GM23338 (cell line): ENCODE results near the gene LACC1. TPM values are rescaled to one million over a fixed set of nuclear protein-coding genes. Genes with fewer than 3 reads are reported as not detected.

Experiments used
- ATAC-seq: fragments of 200-7000 bp; cut with Tn5 transposase; 3 replicates; pipeline ENCODE4 v1.9.1; 2020
- DNase-seq: peaks from one replicate; pipeline ENCODE4 v3.0.0-alpha.2; 2015; ENCODE audit warnings: low spot score
- H2AFZ ChIP-seq: fragments of 200-600 bp; sonication (generic); 2 replicates; pipeline ENCODE4 v1.8.0; 2016; ENCODE audit warnings: antibody characterized with exemption, mild to moderate bottlenecking, moderate library complexity
- H3F3A ChIP-seq: fragments of 200-600 bp; sonication (generic); replicated peaks from 2 replicates; pipeline ENCODE4 v1.8.0; 2017; ENCODE audit warnings: antibody characterized with exemption, mixed run types, low read depth
- H3K27ac ChIP-seq: fragments of 200-600 bp; sonication (generic); 2 replicates; pipeline ENCODE4 v1.6.1; 2016; ENCODE audit warnings: low read depth
- H3K27me3 ChIP-seq: fragments of 200-600 bp; sonication (generic); 2 replicates; pipeline ENCODE4 v1.8.0; 2016; ENCODE audit warnings: mild to moderate bottlenecking, mixed run types, moderate library complexity; ENCODE audit not compliant: insufficient read depth
- H3K36me3 ChIP-seq: fragments of 200-600 bp; sonication (generic); 2 replicates; pipeline ENCODE4 v1.8.0; 2016; ENCODE audit warnings: mild to moderate bottlenecking; ENCODE audit not compliant: insufficient read depth
- H3K4me1 ChIP-seq: fragments of 200-600 bp; sonication (generic); 2 replicates; pipeline ENCODE4 v1.8.0; 2016; ENCODE audit warnings: mild to moderate bottlenecking, moderate library complexity; ENCODE audit not compliant: insufficient read depth
- H3K4me2 ChIP-seq: fragments of 200-600 bp; sonication (generic); 2 replicates; pipeline ENCODE4 v1.7.1; 2017; ENCODE audit warnings: mixed run types
- H3K4me3 ChIP-seq: fragments of 200-600 bp; sonication (generic); 2 replicates; pipeline ENCODE4 v1.6.1; 2016; ENCODE audit warnings: mixed run types
- H3K79me2 ChIP-seq: fragments of 200-600 bp; sonication (generic); replicated peaks from 2 replicates; pipeline ENCODE4 v1.8.0; 2017; ENCODE audit warnings: mild to moderate bottlenecking; ENCODE audit not compliant: insufficient read depth
- H3K9me2 ChIP-seq: fragments of 200-600 bp; sonication (generic); 2 replicates; pipeline ENCODE4 v1.8.0; 2017; ENCODE audit not compliant: insufficient read depth
- H4K20me1 ChIP-seq: fragments of 200-600 bp; sonication (generic); replicated peaks from 2 replicates; pipeline ENCODE4 v1.8.0; 2017; ENCODE audit warnings: mild to moderate bottlenecking; ENCODE audit not compliant: insufficient read depth
- H3K27ac Mint-ChIP-seq: 2 replicates; pipeline ENCODE4 v1.8.0; 2020; ENCODE audit warnings: inconsistent platforms, mild to moderate bottlenecking, moderate library complexity, mixed read lengths
- H3K27me3 Mint-ChIP-seq: 3 replicates; pipeline ENCODE4 v1.8.0; 2022; ENCODE audit warnings: low read depth, mild to moderate bottlenecking, moderate library complexity, mixed read lengths, inconsistent platforms; ENCODE audit not compliant: insufficient read depth, poor library complexity
- H3K36me3 Mint-ChIP-seq: 3 replicates; pipeline ENCODE4 v1.8.0; 2021; ENCODE audit warnings: low read depth, mild to moderate bottlenecking, inconsistent platforms, moderate library complexity, mixed read lengths
- H3K4me1 Mint-ChIP-seq: 3 replicates; pipeline ENCODE4 v1.8.0; 2020; ENCODE audit warnings: mild to moderate bottlenecking, inconsistent platforms, mixed read lengths
- H3K4me3 Mint-ChIP-seq: 3 replicates; pipeline ENCODE4 v1.8.0; 2021; ENCODE audit warnings: moderate library complexity, mild to moderate bottlenecking, inconsistent platforms, mixed read lengths
- H3K9me3 Mint-ChIP-seq: 3 replicates; pipeline ENCODE4 v1.8.0; 2020; ENCODE audit warnings: moderate library complexity, mild to moderate bottlenecking, inconsistent platforms, mixed read lengths
- CREB1 ChIP-seq: fragments of 250-450 bp; sonication (Bioruptor Pico); IDR thresholded peaks from 2 replicates; pipeline ENCODE4 v1.5.0; 2020; ENCODE audit warnings: low read depth, mild to moderate bottlenecking, moderate library complexity
- CTCF ChIP-seq, 2 experiments: fragments of 200-600 bp in 1 of 2; sonication (generic) in 1 of 2; conservative IDR thresholded peaks; 2 replicates each; pipeline versions ENCODE4 v1.5.1 to v1.6.1; 2016 to 2017; ENCODE audit warnings: antibody characterized with exemption in 2 of 2, low read depth in 2 of 2, mild to moderate bottlenecking in 2 of 2, moderate library complexity in 1 of 2
- ETS1 ChIP-seq: IDR thresholded peaks from 2 replicates; pipeline ENCODE4 v1.6.1; 2016; ENCODE audit warnings: antibody characterized with exemption
- EZH2 ChIP-seq: fragments of 200-600 bp; sonication (generic); IDR thresholded peaks from one replicate; pipeline ENCODE4 v1.8.0; 2017; ENCODE audit warnings: antibody characterized with exemption, mild to moderate bottlenecking, low read depth; ENCODE audit not compliant: unreplicated experiment
- EZH2phosphoT487 ChIP-seq: fragments of 200-600 bp; sonication (generic); IDR thresholded peaks from one replicate; pipeline ENCODE4 v1.8.1; 2018; ENCODE audit warnings: antibody characterized with exemption; ENCODE audit not compliant: unreplicated experiment
- JUNB ChIP-seq: IDR thresholded peaks from one replicate; pipeline ENCODE4 v1.6.1; 2016; ENCODE audit warnings: antibody characterized with exemption; ENCODE audit not compliant: unreplicated experiment
- NANOG ChIP-seq: IDR thresholded peaks from 2 replicates; pipeline ENCODE4 v1.6.1; 2016; ENCODE audit warnings: antibody characterized with exemption, borderline replicate concordance
- POLR2AphosphoS5 ChIP-seq: IDR thresholded peaks from 2 replicates; pipeline ENCODE4 v1.6.1; 2016; ENCODE audit warnings: antibody characterized with exemption, low read depth
- REST ChIP-seq: IDR thresholded peaks from one replicate; pipeline ENCODE4 v1.6.1; 2018; ENCODE audit warnings: antibody characterized with exemption; ENCODE audit not compliant: unreplicated experiment
- STAT1 ChIP-seq: IDR thresholded peaks from one replicate; pipeline ENCODE4 v1.6.1; 2016; ENCODE audit warnings: antibody characterized with exemption; ENCODE audit not compliant: unreplicated experiment
- ZNF114 ChIP-seq: fragments of 250-450 bp; sonication (Bioruptor Pico); IDR thresholded peaks from 2 replicates; pipeline ENCODE4 v1.5.0; 2020; ENCODE audit warnings: mild to moderate bottlenecking, moderate library complexity
- ZNF331 ChIP-seq: fragments of 250-450 bp; sonication (Bioruptor Pico); IDR thresholded peaks from 2 replicates; pipeline ENCODE4 v1.5.0; 2020; ENCODE audit warnings: low read depth, mild to moderate bottlenecking, moderate library complexity
- polyA plus RNA-seq: library from polyadenylated mRNA; unstranded; fragments of >200 nt; fragmentation: Nextera tagmentation; extraction: Ambion mirVana; gene quantifications from 2 replicates; pipeline ENCODE4 v1.2.1, GENCODE V29; 2016
- total RNA-seq: library from RNA; depleted of rRNA; stranded (reverse); fragments of >200 nt; shearing (Covaris generic); gene quantifications from 2 replicates; pipeline ENCODE4 v1.2.3, GENCODE V29; 2014
- TF ChIP-seq, protein P1 (sequence below): fragments of 250-450 bp; sonication (Bioruptor Pico); IDR thresholded peaks from 2 replicates; pipeline ENCODE4 v1.5.0; 2020; ENCODE audit warnings: mild to moderate bottlenecking, moderate library complexity

LACC1 gene
- total and polyA plus RNA-seq, 2 experiments from 2014 or later, result 4.4 to 4.6 TPM

- peaks cover 5% of the 10 kb centered on the region for H3K27me3 Mint-ChIP-seq
- H2AFZ ChIP-seq, result peak within 1 kb of the TSS; percentile 67; the same call in 1 of the 2 replicates
Measured at GRCh38 chr13:43878892-43879754, 581 bp upstream of the LACC1 start, which contains the start of gene CCDC122. Gene CCDC122, minus strand, starts transcription at chr13:43879740. Its CDS starts 10,364 bp downstream, at chr13:43869376.

More at GRCh38 chr13:43878892-43879754, 581 bp upstream of the LACC1 start, which contains the start of gene CCDC122:
- H3K9me3 Mint-ChIP-seq, result no peaks in the 10 kb centered on the region
- Histone ChIP-seq H3K4me1 (peaks cover 27% of the 10 kb centered on the region), H3K27ac (no peak within 1 kb of the TSS), H3K36me3 (no peaks in the 10 kb centered on the region), H3K4me2 (peak within 1 kb of the TSS; percentile 94), H3K9me2 (no peaks in the 10 kb centered on the region), H4K20me1 (no peaks in the 10 kb centered on the region), H3K27me3 (peaks cover 13% of the 10 kb centered on the region), H3K4me3 (peak within 1 kb of the TSS; percentile 73), H3F3A (no peaks in the 10 kb centered on the region), H3K79me2 (no peaks in the 10 kb centered on the region; the same call in 1 of the 2 replicates)
- ATAC-seq (peak; percentile 87), DNase-seq (peak; percentile 87)
- H3K4me1 Mint-ChIP-seq, result peaks cover 37% of the 10 kb centered on the region
- peak within 1 kb of the TSS; percentile 36; the same call in 1 of the 2 replicates for H3K27ac Mint-ChIP-seq
- peak within 1 kb of the TSS; percentile 85 for H3K4me3 Mint-ChIP-seq
- no peaks in the 10 kb centered on the region for H3K36me3 Mint-ChIP-seq
- no peak for TF ChIP-seq EZH2phosphoT487
- TF ChIP-seq POLR2AphosphoS5, result peak; percentile 90
- TF ChIP-seq JUNB, result no peak
- no peak for TF ChIP-seq CTCF (conservative IDR thresholded peaks at IDR 0.05; ENCODE audit: low read depth in 2 of 2)
- no peak for TF ChIP-seq ZNF331
- TF ChIP-seq, protein P1, sequence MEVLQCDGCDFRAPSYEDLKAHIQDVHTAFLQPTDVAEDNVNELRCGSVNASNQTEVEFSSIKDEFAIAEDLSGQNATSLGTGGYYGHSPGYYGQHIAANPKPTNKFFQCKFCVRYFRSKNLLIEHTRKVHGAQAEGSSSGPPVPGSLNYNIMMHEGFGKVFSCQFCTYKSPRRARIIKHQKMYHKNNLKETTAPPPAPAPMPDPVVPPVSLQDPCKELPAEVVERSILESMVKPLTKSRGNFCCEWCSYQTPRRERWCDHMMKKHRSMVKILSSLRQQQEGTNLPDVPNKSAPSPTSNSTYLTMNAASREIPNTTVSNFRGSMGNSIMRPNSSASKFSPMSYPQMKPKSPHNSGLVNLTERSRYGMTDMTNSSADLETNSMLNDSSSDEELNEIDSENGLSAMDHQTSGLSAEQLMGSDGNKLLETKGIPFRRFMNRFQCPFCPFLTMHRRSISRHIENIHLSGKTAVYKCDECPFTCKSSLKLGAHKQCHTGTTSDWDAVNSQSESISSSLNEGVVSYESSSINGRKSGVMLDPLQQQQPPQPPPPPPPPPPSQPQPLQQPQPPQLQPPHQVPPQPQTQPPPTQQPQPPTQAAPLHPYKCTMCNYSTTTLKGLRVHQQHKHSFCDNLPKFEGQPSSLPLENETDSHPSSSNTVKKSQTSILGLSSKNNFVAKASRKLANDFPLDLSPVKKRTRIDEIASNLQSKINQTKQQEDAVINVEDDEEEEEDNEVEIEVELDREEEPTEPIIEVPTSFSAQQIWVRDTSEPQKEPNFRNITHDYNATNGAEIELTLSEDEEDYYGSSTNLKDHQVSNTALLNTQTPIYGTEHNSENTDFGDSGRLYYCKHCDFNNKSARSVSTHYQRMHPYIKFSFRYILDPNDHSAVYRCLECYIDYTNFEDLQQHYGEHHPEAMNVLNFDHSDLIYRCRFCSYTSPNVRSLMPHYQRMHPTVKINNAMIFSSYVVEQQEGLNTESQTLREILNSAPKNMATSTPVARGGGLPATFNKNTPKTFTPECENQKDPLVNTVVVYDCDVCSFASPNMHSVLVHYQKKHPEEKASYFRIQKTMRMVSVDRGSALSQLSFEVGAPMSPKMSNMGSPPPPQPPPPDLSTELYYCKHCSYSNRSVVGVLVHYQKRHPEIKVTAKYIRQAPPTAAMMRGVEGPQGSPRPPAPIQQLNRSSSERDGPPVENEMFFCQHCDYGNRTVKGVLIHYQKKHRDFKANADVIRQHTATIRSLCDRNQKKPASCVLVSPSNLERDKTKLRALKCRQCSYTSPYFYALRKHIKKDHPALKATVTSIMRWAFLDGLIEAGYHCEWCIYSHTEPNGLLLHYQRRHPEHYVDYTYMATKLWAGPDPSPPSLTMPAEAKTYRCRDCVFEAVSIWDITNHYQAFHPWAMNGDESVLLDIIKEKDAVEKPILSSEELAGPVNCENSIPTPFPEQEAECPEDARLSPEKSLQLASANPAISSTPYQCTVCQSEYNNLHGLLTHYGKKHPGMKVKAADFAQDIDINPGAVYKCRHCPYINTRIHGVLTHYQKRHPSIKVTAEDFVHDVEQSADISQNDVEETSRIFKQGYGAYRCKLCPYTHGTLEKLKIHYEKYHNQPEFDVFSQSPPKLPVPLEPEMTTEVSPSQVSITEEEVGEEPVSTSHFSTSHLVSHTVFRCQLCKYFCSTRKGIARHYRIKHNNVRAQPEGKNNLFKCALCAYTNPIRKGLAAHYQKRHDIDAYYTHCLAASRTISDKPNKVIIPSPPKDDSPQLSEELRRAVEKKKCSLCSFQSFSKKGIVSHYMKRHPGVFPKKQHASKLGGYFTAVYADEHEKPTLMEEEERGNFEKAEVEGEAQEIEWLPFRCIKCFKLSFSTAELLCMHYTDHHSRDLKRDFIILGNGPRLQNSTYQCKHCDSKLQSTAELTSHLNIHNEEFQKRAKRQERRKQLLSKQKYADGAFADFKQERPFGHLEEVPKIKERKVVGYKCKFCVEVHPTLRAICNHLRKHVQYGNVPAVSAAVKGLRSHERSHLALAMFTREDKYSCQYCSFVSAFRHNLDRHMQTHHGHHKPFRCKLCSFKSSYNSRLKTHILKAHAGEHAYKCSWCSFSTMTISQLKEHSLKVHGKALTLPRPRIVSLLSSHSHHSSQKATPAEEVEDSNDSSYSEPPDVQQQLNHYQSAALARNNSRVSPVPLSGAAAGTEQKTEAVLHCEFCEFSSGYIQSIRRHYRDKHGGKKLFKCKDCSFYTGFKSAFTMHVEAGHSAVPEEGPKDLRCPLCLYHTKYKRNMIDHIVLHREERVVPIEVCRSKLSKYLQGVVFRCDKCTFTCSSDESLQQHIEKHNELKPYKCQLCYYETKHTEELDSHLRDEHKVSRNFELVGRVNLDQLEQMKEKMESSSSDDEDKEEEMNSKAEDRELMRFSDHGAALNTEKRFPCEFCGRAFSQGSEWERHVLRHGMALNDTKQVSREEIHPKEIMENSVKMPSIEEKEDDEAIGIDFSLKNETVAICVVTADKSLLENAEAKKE (CRISPR knock-in tag), result no peak
- no peak for TF ChIP-seq ZNF114 (CRISPR knock-in tag)
- no peak for TF ChIP-seq CREB1 (CRISPR knock-in tag)
- no peak for TF ChIP-seq REST
- TF ChIP-seq STAT1, result no peak
- TF ChIP-seq ETS1, result 0 out of 2 replicates have a peak, but pooled peaks have one; percentile 15
- no peak for TF ChIP-seq EZH2
- no peak for TF ChIP-seq NANOG
